Amniotic epithelial cell (primary cell): ENCODE measurements around the gene RPS17.
A peak's percentile ranks its signal among the peaks of the same experiment; 100 is the strongest.
"Not testable (repeated sequence)": the region's sequence is repeated elsewhere in the genome, so short reads cannot be mapped to it uniquely, and the experiment has no call there.

Experiments used
- DNase-seq: peaks from one replicate; pipeline ENCODE4 v3.0.0-alpha.2; 2010; ENCODE audit warnings: low read depth

RPS17 gene

DNA sequence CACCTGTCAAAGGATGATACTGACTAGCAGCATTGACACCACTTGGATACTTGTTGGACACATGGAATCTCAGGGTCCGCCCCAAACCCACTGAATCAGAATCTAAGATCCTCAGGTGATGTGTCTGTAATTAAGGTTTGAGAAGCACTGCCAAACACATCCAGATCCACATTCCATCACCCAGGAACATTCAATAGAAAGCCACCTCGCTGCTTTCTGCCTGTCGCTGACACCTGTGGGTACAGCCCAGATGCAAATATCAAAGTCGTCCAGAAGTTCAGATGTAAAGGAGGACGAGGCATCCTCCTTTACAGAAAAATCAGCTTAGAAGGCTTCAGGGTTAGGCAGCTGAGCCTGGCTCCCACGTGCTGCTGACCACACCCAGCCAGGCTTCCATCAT is 5.2 kb upstream of the RPS17 start:
- DNase-seq: no peak

DNA sequence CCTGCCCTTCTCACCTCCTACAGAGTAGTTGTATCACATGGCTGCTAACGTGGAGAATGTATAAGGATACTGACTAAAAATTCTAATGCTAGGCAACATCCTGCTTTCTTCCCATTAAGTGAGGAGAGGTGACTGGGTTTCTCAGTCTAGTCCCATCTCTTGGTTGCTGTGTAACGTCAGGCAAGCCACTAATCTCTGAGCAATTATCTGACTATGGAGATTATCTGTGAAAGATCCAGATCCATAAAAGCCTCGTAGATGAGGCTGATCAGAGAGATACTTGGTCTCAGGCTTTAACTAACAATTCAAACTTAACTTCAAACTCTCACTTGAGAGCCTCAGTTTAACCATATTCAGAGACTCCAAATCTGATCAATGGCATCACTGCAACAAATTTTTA is 4.7 kb upstream of the RPS17 start:
- DNase-seq: no peak

DNA sequence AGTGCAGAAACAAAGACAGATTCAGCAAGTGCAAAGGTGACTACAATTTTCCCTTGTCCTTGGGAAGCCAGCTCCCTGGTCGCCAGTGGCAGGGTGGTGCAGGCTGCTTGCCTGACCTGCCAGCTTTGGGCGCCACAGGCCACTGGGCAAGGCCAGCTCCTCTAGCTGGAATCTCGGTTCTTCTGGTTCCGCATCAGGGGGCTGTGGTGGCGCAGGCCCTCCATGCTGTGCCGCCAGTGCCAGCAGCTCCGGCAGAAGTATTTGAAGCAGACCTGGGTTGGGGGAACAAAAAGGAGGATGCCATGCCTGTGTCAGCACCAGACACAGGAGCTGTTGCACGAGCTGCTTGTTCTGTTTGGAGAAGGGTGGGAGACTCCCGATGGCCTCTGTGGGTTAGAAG is 4.2 kb upstream of the RPS17 start:
- DNase-seq: no peak

DNA sequence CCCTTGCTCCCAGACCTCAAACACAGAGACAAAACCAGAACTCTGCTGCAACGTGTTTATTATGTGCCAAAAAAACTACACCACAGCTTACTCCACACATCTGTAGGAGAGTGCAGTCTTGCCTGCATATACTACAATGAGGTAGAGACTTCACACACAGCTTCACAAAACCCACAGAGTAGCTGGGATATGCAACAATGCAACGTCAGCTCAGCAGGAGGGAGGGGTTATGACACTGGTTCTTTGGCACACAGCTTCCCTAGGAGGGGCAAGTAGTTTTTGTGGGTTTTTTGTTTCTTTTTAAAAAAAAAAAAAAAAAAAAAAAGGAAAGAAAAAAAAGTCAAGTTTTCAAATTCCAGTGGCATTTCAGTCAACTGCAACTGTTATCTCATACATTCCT is 2.9 kb upstream of the RPS17 start:
- DNase-seq: peak; percentile 71

DNA sequence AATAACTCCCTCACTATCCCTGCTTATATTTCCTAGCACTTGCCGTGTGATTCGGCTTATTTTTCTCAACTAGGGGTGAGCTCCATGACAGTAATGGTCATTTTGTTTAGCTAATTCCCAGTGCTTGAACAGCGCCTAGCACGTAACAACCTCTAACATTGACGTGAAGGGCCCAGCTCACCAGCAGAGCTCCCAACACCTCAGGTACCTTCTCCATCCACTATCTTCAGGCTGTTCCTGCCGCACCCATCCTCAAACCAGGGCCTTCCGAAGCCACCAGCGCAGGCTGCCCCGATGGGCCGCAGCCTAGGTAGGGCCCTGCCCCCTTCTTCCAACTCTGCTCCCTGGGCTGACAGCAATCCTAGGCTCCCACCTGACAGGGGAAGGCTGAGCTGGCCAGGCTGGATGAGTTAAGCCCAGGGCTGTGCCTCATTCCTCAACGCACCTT is 751 bp upstream of the RPS17 start:
- peak; percentile 13 for DNase-seq

DNA sequence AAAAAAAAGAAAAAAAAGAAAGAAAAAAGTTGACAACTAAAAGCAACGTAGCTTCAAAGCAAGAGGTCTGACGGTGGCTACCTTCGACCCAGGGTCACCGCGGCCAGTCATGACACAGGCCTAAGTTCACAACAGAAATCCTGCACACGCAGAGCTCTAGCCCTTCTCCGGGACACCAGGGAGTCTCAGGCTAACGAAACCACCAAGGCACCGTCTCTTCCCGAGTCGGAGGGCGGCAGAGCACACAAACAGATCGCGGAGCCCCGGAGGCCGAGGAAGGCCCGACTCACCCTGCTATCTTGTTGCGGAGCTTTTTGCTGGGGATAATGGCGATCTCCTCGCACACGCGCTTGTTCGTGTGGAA is 584 bp downstream of the RPS17 start:
- peak; percentile 10 for DNase-seq

DNA sequence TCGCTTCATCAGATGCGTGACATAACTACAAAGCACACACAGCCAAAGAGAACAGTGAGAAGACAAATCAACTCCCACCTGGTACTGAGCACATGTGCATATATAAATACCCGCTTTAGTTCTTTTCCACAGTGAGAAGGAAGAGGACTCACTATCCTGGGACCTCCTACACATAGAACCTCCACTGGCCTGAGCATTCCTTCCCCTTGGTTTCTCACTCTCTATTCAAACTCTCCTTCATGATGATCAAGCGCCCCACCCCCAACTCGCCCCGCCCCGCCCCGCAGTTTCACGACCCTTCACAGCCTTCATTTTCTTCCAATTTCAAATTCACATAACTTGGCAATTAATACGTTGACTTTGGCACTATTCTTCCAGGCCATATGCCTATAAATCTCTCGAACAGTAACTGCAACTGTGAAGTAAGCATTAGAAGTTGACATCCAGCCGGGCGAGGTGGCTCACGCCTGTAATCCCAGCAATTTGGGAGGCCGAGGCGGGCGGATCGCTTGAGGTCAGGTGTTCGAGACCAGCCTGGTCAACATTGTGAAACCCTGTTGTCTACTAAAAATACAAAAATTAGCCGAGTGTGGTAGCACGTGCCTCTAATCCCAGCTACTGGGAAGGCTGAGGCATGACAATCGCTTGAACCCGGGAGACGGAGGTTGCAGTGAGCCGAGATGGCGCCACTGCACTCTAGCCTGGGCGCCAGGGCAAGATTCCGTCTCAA is 1.1 kb downstream of the RPS17 start:
- DNase-seq: peak; percentile 48

DNA sequence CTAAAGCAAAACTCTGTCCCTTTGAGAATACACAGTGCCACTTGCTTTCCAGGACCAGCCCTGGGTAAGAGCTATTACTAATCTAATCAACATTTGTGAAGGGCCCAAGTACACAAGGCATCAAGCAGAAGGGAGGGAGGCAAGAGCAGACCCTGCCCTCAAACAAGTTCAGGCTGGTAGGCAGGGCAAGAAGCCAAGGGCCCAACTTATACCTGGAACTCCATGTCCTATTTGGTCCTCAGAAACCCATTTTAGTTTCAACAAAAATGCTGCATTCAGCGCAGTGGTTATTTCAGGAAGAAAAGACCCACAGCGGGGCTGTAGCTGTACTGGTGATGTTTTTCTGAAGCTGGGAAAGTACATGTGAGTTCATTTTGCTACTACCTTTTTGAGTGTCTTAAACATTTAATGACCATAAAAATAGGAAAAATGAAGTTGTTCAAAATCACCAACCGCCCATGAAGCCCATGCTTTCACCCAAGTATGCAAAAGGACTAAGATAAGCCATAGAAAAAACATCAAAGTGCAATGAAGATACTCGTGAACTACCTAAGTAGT is 2.8 kb downstream of the RPS17 start:
- DNase-seq: no peak

DNA sequence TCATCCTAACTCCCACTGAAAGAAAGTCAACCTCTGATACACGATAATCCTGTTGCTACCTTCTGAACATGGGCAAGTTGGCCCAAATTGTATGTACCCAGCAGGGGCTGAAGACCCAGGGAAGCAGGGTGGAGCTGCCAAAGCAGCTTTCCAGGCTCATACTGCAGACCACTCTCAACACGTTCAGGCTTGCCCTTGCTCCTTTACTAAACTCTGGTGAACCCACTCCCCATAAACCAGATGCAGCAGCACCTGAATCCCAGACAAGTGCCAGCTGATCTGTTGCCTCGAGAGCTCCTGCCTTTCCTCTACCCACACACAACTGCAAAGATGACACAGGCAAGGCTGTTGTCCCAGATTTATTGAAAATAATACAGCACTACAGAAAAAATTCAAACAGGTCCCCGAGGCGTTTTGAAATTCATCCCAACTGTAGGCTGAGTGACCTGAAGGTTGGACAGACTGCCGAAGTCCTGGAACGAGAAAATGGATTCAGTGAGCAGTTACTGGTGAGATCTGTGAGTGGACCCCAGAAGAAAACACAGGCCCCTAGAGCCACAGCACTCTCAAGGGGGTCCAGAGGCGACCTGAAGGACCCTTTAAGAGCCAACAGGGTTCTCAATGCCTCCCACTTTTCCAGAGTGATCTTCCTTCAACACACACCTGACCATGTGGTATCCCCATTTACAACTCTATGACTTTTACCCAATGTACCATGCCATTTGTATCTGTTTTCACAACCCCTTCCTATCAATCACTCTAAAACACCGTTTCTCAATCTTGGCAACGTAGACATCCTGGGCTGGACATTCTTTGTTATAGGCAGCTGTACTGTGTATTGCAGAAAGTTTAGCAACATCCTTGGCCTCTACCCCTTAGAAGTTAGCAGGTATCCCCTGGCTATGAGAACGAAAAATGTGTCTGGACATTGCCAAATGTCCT is 3.6 kb downstream of the RPS17 start:
- peak; percentile 34 for DNase-seq

DNA sequence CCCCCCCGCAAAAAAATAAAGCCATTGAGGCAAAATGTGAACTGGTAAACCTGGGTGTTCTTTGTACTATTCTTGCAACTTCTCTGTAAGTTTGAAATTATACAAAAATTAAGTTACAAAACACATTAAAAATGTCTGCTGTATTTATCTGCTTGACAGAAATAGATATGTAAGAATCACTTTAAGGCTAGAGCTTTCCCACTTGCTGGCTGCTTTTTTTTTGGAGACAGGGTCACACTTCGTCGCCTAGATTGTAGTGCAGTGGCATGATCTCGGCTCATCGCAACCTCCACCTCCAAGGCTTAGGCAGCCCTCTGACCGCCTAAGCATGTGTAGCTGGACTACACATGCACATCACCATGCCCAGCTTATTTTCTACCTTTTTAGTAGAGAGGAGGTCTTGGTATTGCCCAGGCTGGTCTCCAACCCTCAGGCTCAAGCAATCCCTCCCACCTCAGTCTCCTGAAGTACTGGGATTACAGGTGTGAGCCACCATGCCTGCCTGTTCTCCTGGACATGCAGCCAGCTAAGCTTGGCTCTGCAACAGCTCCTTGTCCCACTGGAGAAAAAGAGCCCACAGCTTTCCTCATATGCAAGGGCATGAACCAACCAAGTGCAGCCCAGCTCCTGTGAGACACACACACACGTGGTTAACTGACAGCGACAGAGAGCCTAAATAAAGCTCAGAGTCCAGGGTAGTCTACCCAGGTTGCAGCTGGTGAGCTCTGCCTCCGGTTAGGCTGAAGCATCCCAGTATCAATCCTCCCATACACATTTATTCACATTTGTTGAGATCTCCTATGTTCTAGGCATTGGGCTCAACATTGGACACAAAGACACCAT is 4.5 kb downstream of the RPS17 start:
- no peak for DNase-seq

DNA sequence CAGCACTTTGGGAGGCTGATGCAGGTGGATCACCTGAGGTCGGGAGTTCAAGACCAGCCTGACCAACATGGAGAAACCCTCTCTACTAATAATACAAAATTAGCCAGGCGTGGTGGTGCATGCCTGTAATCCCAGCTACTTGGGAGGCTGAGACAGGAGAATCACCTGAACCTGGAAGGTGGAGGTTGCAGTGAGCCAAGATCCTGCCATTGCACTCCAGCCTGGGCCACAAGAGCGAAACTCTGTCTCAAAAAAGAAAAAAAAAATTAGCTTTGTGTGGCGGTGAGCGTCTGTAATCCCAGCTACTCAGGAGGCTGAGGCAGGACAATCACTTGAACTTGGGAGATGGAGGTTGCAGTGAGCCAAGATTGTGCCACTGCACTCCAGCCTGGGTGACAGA is 5.1 kb downstream of the RPS17 start:
- DNase-seq: not testable (repeated sequence)

DNA sequence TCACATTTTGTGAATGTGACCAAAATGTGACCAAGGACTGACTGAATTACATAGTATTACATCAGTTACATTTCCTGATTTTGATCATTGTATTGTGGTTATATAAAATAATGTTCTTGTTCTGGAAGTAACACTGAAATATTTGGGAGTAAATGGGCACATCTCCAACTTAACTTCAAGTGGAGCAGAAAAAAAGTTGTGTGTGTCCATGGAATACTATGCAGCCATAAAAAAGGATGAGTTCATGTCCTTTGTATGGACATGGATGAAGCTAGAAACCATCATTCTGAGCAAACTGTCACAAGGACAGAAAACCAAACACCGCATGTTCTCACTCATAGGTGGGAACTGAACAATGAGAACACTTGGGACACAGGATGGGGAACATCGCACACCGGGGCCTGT is 5.8 kb downstream of the RPS17 start:
- DNase-seq: not testable (repeated sequence)

DNA sequence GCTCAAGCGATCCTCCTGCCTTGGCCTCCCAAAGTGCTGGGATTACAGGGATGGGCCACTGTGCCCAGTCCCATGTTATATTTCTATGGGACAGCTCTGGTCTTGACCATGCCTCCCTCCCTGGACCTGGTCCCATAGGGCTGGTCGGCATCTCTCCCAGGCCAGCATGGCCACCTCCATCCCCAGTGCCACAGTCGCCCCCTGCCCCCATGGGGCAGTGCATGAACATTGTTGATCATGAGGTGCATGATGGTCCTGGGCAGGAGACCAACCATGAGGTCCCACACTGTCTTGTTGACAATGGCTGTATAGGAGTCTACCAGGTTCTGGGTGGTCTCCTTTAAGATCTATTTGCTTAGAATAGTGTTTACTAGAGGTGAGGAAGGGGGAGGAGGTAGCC is 6.5 kb downstream of the RPS17 start:
- DNase-seq: no peak

DNA sequence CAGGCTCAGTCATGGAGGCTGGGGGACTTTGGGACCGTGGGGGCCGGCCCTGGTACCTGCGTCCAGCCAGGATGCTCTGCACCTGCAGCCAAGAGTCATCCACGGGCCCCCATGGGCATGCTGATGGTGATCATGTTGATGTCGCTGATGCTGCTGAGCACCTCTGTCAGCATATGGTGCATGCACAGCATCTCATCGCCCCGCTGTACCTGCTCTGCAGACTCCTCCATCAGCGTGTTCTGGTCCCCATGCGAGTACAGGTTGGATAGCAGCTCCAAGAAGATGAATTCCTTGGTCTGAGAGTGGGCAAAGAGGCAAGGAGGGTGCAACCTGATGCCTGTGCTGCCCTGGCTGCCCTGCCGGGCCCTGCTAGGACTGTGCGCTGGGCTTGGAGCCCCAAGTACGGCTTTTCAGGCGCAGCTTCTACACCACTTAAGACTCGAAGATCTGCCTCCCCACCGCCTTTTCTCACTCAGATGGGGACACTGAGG is 7.2 kb downstream of the RPS17 start:
- DNase-seq: no peak

DNA sequence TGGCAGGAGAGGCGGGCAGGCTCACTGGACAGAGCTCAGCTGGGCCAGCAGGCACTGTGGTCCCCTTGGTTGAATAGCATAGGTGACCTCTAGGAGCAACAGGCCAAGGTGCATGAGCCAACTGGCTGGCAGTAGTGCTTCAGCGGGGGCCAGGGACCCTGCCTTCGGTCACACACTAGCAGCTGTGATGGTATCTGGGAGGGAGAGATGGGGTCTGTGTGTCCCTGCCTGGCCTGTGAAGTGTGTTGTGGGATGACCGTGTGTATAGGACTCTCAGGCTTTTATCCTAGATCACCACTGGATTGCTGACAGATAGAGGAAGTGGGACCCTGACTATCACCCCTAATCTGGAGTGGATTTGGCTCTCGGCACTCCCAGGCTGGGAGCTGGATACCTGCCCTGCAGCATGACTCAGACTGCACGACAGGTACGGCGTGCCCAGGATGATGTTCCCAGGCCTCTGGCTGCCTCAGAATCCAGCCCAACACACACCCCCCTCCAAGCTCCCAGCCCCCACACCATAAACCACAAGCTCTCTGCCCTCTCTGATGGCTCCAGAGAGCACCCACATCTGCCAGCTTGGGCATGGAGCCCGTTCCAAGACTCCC is 7.8 kb downstream of the RPS17 start:
- no peak for DNase-seq

DNA sequence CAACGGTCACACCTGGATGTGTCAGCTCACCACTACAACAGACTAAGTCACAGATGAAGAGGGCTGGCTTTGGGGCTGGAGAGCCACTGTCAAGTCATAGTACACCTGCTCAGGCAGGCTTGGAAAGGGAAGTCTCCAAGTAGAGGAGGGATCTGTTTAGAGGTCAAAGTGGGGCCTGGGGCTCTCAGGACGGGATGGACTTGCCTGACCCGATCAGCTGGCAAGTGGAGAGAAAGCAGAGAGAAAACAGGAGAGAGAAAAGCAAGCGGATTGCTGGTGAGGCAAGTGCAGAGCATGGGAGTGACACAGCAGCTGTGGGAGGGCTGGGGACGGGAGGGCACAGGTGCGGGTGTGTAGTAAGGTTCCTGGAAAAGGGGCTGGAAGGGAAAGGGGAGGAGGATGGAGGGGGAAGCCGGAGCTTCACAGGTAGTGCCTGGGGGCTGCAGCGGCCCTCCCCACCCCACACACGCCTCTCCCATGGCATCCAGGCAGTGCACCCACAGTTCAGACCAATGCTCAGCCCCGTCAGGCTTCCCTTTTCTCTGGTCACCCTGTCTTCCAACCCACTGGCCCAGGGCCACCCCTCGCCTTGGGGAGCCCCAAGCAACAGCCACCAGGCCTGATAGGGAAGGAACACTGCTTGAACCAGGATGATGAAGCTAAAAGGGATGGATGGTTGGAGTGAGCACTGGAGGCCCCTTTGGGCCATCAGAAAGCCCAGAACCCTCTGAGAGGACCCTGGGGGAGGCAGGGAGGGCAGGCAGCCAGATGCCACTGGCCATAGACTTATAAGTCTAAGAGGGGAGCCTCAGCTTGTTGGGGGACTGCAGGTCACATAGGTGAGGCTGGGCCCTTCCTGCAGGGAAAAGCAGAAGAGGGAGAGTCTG is 8.5 kb downstream of the RPS17 start:
- no peak for DNase-seq

DNA sequence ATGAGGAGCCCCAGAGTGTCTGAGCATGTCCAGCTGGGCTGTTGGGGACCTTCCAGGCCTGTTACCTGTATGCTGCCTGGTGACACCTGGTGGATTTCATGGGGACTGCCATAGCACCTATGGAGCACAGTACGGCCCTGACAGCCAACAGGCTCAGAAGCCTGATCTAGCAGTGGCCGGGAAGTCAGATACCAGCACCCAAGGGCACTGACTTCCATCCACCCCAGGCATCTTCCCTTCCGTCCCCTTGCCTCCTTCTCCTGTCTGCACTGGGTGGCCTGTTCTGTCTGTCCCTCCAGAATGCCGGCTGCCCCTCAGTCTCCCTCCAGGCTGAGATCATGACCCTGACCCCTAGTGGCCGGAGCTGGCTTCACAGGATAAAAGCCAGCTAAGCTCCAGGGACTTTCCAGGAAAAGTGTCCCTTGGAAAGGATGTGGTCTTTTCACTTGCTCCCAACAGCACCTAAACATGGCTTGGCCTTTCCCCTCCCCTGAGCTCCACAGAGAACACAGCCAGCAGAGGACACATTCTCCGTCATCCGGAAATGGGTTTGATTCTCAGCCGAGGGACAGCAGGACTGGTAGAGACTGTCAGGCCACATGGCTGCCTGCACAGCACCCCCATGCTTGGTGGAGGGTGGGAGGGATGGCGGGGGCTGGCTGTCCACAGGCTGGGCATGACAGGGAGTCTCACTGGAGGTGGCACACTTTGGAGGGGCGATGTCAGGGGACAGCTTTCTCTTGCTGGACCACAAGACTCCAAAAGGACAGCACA is 9.5 kb downstream of the RPS17 start:
- peak; percentile 49 for DNase-seq

DNA sequence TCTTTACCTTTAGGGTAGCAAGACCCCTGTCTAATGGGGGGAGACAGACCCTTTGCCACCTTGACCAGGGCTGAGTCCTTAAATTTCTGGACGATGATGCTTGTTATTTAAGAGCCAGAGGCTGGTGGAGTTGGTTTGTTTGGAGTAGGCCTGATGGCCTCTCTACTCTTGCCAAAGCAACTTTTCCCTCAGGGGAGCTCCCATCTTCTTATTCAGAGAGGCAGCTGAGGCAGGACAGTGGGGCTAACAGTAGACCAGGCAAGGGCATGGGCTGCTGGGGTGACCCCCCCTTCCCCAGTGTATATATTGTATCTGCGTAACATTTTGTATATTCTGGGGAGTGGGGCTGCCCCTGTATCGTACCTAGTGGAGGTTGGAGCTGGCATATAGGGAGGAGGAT is 10.3 kb downstream of the RPS17 start:
- no peak for DNase-seq

DNA sequence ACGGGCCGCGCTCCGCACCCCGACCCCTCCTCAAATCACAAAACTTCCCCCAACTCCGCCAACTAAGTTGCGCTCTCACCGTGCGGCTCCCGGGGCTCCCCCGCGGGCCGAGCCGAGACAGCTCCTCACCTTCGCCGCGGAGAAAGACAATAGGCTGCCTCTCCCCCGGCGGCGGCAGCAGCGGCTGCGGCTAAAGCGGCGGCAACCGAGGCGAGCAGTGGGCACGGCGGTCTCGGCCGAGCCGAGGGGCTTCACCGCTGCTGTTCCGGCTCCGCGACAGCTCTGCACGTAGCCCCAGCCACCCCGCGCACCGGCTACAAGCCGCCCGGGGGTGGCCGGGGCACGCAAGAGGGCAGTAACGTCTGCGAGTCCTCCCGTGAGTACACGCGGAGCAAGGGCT is 26.7 kb downstream of the RPS17 start:
- not testable (repeated sequence) for DNase-seq

DNA sequence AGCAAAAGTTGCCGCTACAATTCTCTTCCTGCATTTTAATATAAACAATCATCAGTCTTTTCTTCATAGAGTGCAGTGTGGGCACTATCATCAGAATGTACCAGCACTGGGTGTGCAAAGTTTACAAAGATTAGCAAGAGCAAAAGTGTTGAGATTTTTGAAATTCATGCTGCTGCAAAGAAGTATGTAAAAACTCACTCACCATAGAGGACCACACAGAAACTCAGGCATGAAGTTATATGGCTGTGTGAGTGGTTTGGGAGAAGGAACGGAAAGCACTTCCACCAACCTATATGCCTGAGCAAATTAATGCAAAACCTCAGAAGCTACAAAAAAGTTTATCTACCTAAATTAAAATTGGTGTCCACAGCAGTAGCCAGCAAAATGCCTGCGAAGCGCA is 32.6 kb downstream of the RPS17 start:
- not testable (repeated sequence) for DNase-seq
